Mucosa of gallbladder (tissue), 1 donor: ENCODE measurements around the gene SAC3D1. TPM values are rescaled to one million over a fixed set of nuclear protein-coding genes. Genes with fewer than 3 reads are reported as not detected.

ENCODE experiments used
- DNase-seq: peaks from one replicate; pipeline ENCODE4 v3.0.0-alpha.2; 2020; ENCODE audit warnings: low spot score
- total RNA-seq: library from RNA; stranded (reverse); gene quantifications from one replicate; pipeline ENCODE4 v1.2.1, GENCODE V29; 2021
- donor health status: DM: no; HTN: no; CAD: no.

SAC3D1 gene
- total RNA-seq, 1 donor from 2014 or later = 9.9 TPM

DNA sequence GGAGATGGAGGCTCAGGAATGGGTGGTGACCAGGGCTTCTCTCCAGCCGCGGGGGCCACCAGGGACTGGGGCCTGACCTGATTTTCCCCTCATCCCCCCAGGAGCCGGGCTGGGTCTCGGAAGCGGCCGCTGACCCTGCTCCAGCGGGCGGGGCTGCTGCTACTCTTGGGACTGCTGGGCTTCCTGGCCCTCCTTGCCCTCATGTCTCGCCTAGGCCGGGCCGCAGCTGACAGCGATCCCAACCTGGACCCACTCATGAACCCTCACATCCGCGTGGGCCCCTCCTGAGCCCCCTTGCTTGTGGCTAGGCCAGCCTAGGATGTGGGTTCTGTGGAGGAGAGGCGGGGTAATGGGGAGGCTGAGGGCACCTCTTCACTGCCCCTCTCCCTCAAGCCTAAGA, 46.8 kb downstream of the SAC3D1 start:
- no peak for DNase-seq

DNA sequence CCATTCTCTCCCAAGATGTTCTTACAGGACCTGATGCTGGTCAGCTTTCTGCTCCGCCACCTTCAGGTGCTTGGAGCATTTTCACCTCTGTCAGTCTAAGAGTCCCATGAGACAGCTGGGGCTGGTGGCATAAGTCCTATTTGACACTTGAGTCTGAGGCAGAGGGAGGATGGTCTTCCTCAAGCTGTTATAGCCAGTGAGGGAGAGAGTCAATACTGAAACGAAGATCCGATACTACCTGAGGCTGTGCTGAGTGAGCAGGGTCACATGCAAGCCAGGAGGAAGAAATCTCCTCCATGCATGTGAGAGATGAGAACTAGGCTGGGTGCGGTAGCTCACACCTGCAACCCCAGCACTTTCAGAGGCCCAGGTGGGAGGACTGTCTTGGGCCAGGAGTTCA, 48.6 kb downstream of the SAC3D1 start:
- no peak for DNase-seq

DNA sequence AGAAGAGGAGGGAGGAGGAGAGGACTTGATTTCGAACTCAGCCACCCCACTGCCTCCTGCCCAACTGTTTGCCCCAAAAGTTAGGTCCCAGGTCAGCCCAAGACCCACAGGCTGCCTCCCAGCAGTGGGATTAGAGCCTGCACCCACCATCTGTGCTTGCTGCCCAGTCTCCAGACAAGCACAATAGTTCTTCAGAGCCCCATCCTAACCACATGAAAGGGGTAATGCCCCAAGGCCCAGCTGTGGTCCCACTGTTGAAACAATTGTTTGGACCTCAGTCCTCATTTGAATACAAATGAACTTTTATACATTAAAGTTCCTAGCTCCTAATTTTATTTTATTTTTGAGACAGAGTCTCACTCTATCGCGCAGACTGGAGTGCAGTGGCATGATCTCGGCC, 49.6 kb downstream of the SAC3D1 start:
- no peak for DNase-seq

Other genes starting within 250 kb of the SAC3D1 start
- 23.1 TPM for gene MAP4K2, start 238.0 kb upstream of the SAC3D1 start, total RNA-seq
- 34.8 TPM for gene MEN1, start 230.7 kb upstream of the SAC3D1 start, total RNA-seq
- gene CDC42BPG, start 196.6 kb upstream of the SAC3D1 start, total RNA-seq = 37.1 TPM
- 85.6 TPM for gene EHD1, start 162.6 kb upstream of the SAC3D1 start, total RNA-seq
- 39.3 TPM for gene ATG2A, start 124.0 kb upstream of the SAC3D1 start, total RNA-seq
- gene PPP2R5B, start 116.5 kb upstream of the SAC3D1 start, total RNA-seq = 44.1 TPM
- 1.3 TPM for gene GPHA2, start 105.3 kb upstream of the SAC3D1 start, total RNA-seq
- gene MAJIN, start 69.1 kb upstream of the SAC3D1 start, total RNA-seq = not detected
- 5.5 TPM for gene BATF2, start 44.2 kb upstream of the SAC3D1 start, total RNA-seq
- 103 TPM for gene ARL2, start 27.1 kb upstream of the SAC3D1 start, total RNA-seq
- 39.4 TPM for gene SNX15, start 13.8 kb upstream of the SAC3D1 start, total RNA-seq
- 10.4 TPM for gene NAALADL1, start 17.3 kb downstream of the SAC3D1 start, total RNA-seq
- 2.1 TPM for gene CDCA5, start 42.8 kb downstream of the SAC3D1 start, total RNA-seq
- gene ZFPL1, start 43.0 kb downstream of the SAC3D1 start, total RNA-seq = 44.4 TPM
- 116 TPM for gene VPS51, start 55.0 kb downstream of the SAC3D1 start, total RNA-seq
- gene TM7SF2, start 70.7 kb downstream of the SAC3D1 start, total RNA-seq = 184 TPM
- 15.1 TPM for gene ZNHIT2, start 76.5 kb downstream of the SAC3D1 start, total RNA-seq
- 835 TPM for gene FAU, start 80.9 kb downstream of the SAC3D1 start, total RNA-seq
- gene MRPL49, start 81.1 kb downstream of the SAC3D1 start, total RNA-seq = 46.5 TPM
- gene SYVN1, start 93.3 kb downstream of the SAC3D1 start, total RNA-seq = 84.4 TPM
- gene SPDYC, start 129.0 kb downstream of the SAC3D1 start, total RNA-seq = not detected
- 287 TPM for gene CAPN1, start 140.7 kb downstream of the SAC3D1 start, total RNA-seq
- 8.7 TPM for gene POLA2, start 220.8 kb downstream of the SAC3D1 start, total RNA-seq